NCI-H2196 treated with DMSO at 0.1 percent for 48 hours (cell line): ENCODE results near the gene CMIP.
"Not testable (repeated sequence)": the region's sequence is repeated elsewhere in the genome, so short reads cannot be mapped to it uniquely, and the experiment has no call there.

Source experiments
- DNase-seq: peaks from one replicate; lab custom pipeline; 2025; ENCODE audit not compliant: unreplicated experiment; lab: John Stamatoyannopoulos, UW

The CMIP gene

GRCh38 chr16:81444448-81445121 lies at the start of gene CMIP:
Gene CMIP, plus strand, starts transcription at chr16:81444808.
- peak; percentile 11 for DNase-seq

DNA sequence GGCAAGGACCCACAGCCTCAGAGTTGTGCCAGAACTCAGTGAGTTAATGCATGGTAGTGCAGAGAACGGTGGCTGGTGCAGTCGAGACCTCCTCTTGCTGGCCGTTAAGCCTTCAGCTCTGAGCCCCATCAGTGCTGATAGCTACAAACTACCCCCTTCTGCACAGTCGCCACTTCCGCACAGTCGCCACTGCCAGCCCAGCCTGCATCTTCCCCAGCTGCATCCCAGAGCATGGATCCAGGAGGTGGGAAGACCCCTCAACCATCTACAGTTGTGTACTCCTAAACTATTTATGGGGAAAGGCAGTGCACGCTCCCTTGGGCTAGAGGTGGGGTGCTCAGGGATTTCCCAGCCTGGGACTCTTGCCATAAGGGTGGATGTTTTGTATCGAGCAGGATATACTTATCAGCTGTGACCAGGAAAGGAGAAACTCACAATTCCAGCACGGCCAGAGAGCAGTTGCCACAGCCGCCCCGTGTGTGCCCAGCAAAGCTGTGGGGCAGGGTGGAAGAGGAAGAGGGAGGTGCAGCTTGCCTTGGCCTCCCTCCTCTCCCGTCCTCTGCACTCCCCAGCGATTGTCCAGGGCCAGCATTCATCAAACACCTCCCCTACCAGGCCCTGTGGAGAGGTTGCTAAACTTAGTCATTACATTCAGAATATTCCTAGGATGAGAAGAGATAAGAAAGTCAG lies 49.5 kb upstream of the CMIP start:
- DNase-seq = no peak

- no peak for DNase-seq
These were observed 47.3 kb upstream of the CMIP start for GRCh38 chr16:81397058-81397878.

DNA sequence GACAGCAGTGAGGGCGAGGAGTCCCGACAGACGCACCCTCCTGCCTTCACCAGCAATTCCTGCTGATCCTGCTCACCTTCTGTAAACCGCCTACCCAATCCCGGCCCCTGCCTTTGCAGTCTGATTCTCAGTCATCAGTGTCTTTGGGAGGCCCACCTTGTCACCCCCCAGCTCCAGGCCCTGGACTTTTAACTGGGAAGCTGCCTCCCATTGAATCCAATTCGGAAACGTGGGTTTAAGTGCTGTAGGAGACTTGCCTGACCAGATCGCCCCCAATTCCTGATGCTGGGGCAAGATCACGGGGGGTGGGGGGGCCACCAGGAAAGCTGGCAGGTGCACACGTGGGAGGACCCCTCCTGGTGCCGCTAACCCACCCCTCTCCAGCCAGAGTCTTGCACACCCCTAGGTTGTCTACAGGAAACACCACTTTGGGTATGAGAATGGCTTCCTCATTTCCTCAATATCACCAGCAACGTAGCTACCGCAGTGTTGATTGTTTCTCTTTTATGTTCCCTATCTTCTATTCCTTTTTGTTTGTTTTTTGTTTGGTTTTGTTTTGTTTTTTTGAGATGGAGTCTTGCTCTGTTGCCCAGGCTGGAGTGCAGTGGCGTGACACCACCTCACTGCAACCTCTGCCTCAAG lies 46.6 kb upstream of the CMIP start:
- DNase-seq = no peak

DNA sequence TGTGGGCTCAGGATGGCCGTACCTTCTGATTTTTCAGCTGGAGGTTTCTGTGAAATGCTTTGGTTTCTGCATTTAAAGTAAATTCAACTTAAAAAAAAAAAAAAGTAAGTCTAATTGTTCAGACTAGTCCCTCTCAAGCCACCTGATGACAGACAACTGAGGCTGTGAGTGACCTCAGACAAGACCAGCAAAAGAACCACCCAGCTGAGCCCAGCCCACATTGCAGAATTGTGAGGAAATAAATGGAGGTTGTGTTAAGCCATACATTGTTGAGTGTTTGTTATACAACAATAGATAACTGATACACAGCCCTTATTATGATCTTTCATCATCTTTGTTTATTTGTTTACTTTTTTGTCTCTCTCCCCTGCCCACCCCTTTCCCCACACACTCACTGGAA lies 44.7 kb upstream of the CMIP start:
- no peak for DNase-seq

GRCh38 chr16:81401035-81401950 lies 43.3 kb upstream of the CMIP start:
- no peak for DNase-seq

GRCh38 chr16:81403208-81403600 lies 41.4 kb upstream of the CMIP start:
- no peak for DNase-seq

GRCh38 chr16:81403601-81404391 lies 40.8 kb upstream of the CMIP start:
- peak; percentile 32 for DNase-seq

GRCh38 chr16:81405002-81405401 lies 39.6 kb upstream of the CMIP start:
- not testable (repeated sequence) for DNase-seq

DNA sequence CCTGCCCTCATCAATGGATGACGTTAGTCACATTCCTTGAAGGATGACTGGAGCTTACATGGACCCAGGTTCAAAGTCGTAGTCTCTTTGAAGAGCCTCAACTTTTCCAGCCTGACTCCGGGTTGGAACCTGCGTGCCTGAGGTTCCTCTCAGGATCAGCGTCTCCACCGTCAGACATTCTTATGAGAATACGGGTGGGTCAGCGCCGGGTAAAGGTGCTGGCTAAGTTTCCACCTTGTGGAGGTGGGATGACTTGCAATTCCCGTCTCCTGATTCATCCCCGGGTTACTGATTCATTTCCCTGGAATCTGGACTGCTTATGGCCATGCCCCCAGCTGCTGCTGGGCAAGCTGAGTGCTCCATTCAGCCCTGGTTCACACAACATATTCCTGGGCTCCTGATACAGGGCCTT lies 38.9 kb upstream of the CMIP start:
- no peak for DNase-seq

DNA sequence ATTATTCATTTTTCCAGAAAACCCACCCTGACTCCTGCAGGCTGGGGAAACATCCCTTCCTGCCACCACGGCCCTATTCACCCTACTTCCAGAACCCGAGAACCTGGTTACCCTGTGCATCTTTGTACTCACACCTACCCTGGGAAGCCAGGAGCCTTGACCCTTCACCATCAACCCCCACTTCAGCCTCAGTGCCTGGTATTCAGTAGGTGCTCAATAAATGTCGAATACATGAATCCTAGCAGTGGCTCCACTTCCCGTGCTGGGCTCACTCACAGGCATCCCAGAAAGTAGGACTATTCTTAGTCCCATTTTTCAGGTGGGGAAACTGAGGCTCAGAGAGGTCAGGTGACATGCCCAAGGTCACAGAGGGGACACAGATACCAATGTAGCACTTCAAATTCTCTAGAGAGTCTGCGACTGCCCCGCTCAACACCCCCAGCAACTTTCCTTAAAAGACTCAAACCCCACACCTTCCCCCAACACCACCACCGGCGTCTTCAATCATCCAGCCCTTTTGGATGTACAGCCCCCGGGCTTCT lies 36.1 kb upstream of the CMIP start:
- no peak for DNase-seq

GRCh38 chr16:81409016-81409556 lies 35.5 kb upstream of the CMIP start:
- DNase-seq = no peak

- DNase-seq = no peak
These were observed 33.8 kb upstream of the CMIP start for GRCh38 chr16:81410643-81411293.

DNA sequence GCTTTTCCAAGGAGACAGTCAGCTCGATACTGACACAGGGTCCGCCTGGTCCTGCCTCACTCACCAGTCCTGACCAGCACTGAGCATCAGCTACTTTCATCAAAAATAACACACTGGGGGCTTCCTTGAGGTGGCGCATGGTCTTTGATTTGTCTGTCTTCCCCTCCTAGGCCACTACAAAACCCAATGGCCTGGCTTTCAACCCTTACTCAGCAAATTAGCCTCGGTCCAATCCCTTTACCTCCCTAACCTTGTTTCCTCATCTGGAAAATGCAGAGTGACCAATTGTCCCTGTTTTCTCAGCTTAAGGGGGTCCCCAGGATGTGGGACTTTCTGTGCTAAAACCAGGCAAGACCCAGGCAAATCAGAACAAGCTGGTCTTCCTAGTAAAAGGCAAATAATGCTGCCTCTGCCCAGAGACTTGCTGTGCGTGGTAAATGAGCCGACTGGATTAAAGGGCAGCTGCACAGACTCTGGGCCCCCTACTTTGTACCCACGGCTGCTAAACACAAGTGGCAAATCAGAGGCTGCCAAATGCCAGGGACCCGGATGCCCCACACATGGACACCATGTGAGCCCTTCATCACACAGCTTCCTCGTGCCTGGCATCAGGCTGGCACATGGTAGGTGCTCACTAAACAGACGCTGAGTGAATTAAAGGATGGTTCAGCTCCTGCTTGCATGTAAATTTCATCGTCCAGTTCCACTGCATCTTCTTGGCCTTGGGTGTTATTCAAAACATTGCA lies 31.2 kb upstream of the CMIP start:
- DNase-seq = no peak

DNA sequence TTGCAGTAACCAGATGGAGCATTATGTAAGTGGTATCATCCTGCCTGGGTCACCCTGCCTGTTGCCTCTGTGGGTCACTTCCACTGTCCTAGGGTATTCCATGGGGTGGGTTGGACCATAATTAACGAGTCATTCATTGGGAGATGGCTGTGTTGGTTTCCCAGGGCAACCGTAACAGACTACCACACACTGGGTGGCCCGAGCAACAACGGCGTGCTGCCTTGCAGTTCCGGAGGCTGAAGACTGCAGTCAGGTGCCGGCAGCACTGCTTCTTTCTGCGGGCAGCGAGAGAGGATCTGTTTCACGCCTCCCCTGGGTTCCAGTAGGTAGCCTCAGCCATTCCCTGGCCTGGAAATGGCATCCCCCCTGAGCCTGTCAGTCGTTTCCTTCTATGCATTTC lies 28.9 kb upstream of the CMIP start:
- DNase-seq = no peak

DNA sequence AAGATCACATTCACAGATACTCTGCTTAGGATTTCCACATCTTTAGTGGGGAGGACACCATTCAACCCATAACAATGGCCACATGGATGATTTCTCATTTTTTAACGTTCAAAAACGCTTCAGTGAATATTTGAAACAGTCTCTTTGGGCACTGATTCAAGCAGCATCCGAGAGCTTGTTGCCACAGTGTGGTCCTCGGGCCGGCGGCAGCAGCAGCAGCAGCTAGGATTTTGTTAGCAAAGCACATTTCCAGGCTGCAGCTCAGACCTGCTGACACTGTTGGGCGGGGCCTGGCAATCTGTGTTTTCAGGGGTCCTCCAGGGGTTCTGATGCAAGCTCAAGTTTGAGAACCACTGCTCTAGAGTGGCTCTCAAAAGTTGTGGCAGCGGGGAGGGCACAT lies 27.9 kb upstream of the CMIP start:
- no peak for DNase-seq

- no peak for DNase-seq
These were observed 27.4 kb upstream of the CMIP start for GRCh38 chr16:81417210-81417609.

DNA sequence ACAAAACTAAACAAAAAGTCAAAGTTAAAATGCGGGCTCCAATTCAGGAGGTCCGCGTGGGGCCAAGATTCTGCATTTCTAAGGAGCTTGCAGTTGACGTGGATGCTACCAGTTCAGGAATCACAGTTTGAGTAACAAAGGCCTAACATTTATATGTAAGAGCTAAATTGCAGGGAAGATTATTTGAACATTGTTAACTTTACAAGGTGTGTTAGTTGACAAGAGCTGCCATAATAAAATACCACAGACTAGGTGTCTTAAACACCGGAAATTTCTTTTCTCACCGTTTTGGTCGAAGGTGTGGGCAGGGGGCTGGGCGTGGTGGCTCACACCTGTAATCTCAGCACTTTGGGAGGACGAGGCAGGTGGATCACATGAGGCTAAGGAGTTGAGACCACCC lies 24.8 kb upstream of the CMIP start:
- no peak for DNase-seq
